HEK293 (cell line): Measurements from ENCODE around the gene SARS2.

Source experiments
- CTCF ChIA-PET: fragments of 350-600 bp; formaldehyde crosslinking; extraction: SDS; loops from one replicate; lab custom pipeline; 2021; ENCODE audit warnings: antibody characterized with exemption; lab: Yijun Ruan, JAX
- POLR2A ChIA-PET: fragments of 300-600 bp; formaldehyde crosslinking; extraction: SDS; loops from one replicate; lab custom pipeline; 2020; ENCODE audit warnings: antibody characterized with exemption, inconsistent platforms; lab: Yijun Ruan, JAX
- H3K27ac ChIP-seq: fragments of 200-500 bp; sonication (Bioruptor generic); 2 replicates; pipeline ENCODE4 v1.5.1; 2014; ENCODE audit warnings: low read depth, low read length, control low read depth, inconsistent platforms; ENCODE audit errors: extremely low read depth
- H3K36me3 ChIP-seq, 2 experiments: fragments of 200-500 bp in 1 of 2; sonication (Bioruptor generic) in 1 of 2; 1 replicate in 1 of 2; 2 replicates in 1 of 2; pipeline ENCODE4 v1.5.1; 2014 to 2017; ENCODE audit warnings: inconsistent platforms in 2 of 2, low read length in 2 of 2; ENCODE audit not compliant: control insufficient read depth in 2 of 2, insufficient read depth in 1 of 2
- H3K4me1 ChIP-seq: fragments of 200-500 bp; sonication (Bioruptor generic); 2 replicates; pipeline ENCODE4 v1.5.1; 2014; ENCODE audit warnings: mild to moderate bottlenecking, low read length, inconsistent platforms; ENCODE audit not compliant: control insufficient read depth, insufficient read depth
- H3K4me3 ChIP-seq: 2 replicates; pipeline ENCODE4 v1.5.1; 2011; ENCODE audit warnings: low read depth, mild to moderate bottlenecking, control low read depth, low read length, moderate library complexity
- H3K9me3 ChIP-seq: fragments of 200-500 bp; sonication (Bioruptor generic); 2 replicates; pipeline ENCODE4 v1.5.1; 2014; ENCODE audit warnings: low read depth, low read length, inconsistent platforms; ENCODE audit not compliant: control insufficient read depth, insufficient read depth
- EGR2 ChIP-seq: fragments of 450-650 bp; formaldehyde crosslinking; IDR thresholded peaks from 2 replicates; pipeline ENCODE4 v1.5.1; 2016; ENCODE audit warnings: low read depth, missing biosample characterization, missing genetic modification characterization
- HOXC10 ChIP-seq: sonication (generic); formaldehyde crosslinking; IDR thresholded peaks from 2 replicates; pipeline ENCODE4 v1.8.1; 2023; ENCODE audit warnings: mild to moderate bottlenecking, missing genetic modification reagents
- KLF8 ChIP-seq: fragments of 450-650 bp; formaldehyde crosslinking; IDR thresholded peaks from 2 replicates; pipeline ENCODE4 v1.5.1; 2016; ENCODE audit warnings: missing biosample characterization, missing genetic modification characterization
- MYNN ChIP-seq: fragments of 450-650 bp; formaldehyde crosslinking; IDR thresholded peaks from 2 replicates; pipeline ENCODE4 v1.5.1; 2016; ENCODE audit warnings: missing biosample characterization, missing genetic modification characterization, borderline replicate concordance
- OSR2 ChIP-seq: fragments of 450-650 bp; formaldehyde crosslinking; IDR thresholded peaks from 2 replicates; pipeline ENCODE4 v1.5.1; 2016; ENCODE audit warnings: missing biosample characterization, missing genetic modification characterization
- OVOL3 ChIP-seq: fragments of 450-650 bp; formaldehyde crosslinking; IDR thresholded peaks from 2 replicates; pipeline ENCODE4 v1.5.1; 2016; ENCODE audit warnings: missing biosample characterization, missing genetic modification characterization
- SCRT2 ChIP-seq: fragments of 450-650 bp; formaldehyde crosslinking; IDR thresholded peaks from 2 replicates; pipeline ENCODE4 v1.5.1; 2016; ENCODE audit warnings: missing biosample characterization, missing genetic modification characterization
- ZBTB48 ChIP-seq: fragments of 450-650 bp; formaldehyde crosslinking; IDR thresholded peaks from 2 replicates; pipeline ENCODE4 v1.5.1; 2016; ENCODE audit warnings: missing biosample characterization, missing genetic modification characterization
- ZFHX2 ChIP-seq: fragments of 450-650 bp; formaldehyde crosslinking; conservative IDR thresholded peaks from 2 replicates; pipeline ENCODE4 v1.5.1; 2016; ENCODE audit warnings: missing biosample characterization, missing genetic modification characterization
- ZNF140 ChIP-seq: fragments of 450-650 bp; formaldehyde crosslinking; IDR thresholded peaks from 2 replicates; pipeline ENCODE4 v1.5.1; 2016; ENCODE audit warnings: missing biosample characterization, missing genetic modification characterization
- ZNF146 ChIP-seq: fragments of 450-650 bp; formaldehyde crosslinking; IDR thresholded peaks from 2 replicates; pipeline ENCODE4 v1.5.1; 2016; ENCODE audit warnings: missing biosample characterization, missing genetic modification characterization
- ZNF211 ChIP-seq: fragments of 450-650 bp; formaldehyde crosslinking; IDR thresholded peaks from 2 replicates; pipeline ENCODE4 v1.5.1; 2016; ENCODE audit warnings: low read depth, missing biosample characterization, missing genetic modification characterization
- ZNF214 ChIP-seq: fragments of 450-650 bp; formaldehyde crosslinking; IDR thresholded peaks from 2 replicates; pipeline ENCODE4 v1.5.1; 2017; ENCODE audit warnings: missing biosample characterization, mild to moderate bottlenecking, missing genetic modification characterization, borderline replicate concordance
- ZNF24 ChIP-seq: fragments of 450-650 bp; formaldehyde crosslinking; IDR thresholded peaks from 2 replicates; pipeline ENCODE4 v1.5.1; 2016; ENCODE audit warnings: missing biosample characterization, missing genetic modification characterization
- ZNF248 ChIP-seq: fragments of 450-650 bp; formaldehyde crosslinking; IDR thresholded peaks from 2 replicates; pipeline ENCODE4 v1.5.1; 2017; ENCODE audit warnings: missing biosample characterization, missing genetic modification characterization
- ZNF398 ChIP-seq: fragments of 450-650 bp; formaldehyde crosslinking; IDR thresholded peaks from 2 replicates; pipeline ENCODE4 v1.5.1; 2017; ENCODE audit warnings: missing biosample characterization, missing genetic modification characterization
- ZNF433 ChIP-seq: fragments of 450-650 bp; formaldehyde crosslinking; IDR thresholded peaks from 2 replicates; pipeline ENCODE4 v1.5.1; 2016; ENCODE audit warnings: missing biosample characterization, missing genetic modification characterization, low read depth
- ZNF501 ChIP-seq: fragments of 450-650 bp; formaldehyde crosslinking; IDR thresholded peaks from 2 replicates; pipeline ENCODE4 v1.5.1; 2016; ENCODE audit warnings: missing biosample characterization, missing genetic modification characterization
- ZNF518A ChIP-seq: fragments of 450-650 bp; formaldehyde crosslinking; conservative IDR thresholded peaks from 2 replicates; pipeline ENCODE4 v1.5.1; 2016; ENCODE audit warnings: low read depth, missing biosample characterization, missing genetic modification characterization
- ZNF549 ChIP-seq: fragments of 450-650 bp; IDR thresholded peaks from 2 replicates; pipeline ENCODE4 v1.5.1; 2018; ENCODE audit warnings: missing biosample characterization, missing genetic modification characterization, mild to moderate bottlenecking, inconsistent platforms, moderate library complexity
- ZNF596 ChIP-seq: fragments of 450-650 bp; IDR thresholded peaks from 2 replicates; pipeline ENCODE4 v1.5.0; 2018; ENCODE audit warnings: missing biosample characterization, mild to moderate bottlenecking, missing genetic modification characterization, moderate library complexity
- ZNF600 ChIP-seq: fragments of 450-650 bp; formaldehyde crosslinking; IDR thresholded peaks from 2 replicates; pipeline ENCODE4 v1.5.1; 2016; ENCODE audit warnings: missing biosample characterization, missing genetic modification characterization
- ZNF621 ChIP-seq: fragments of 450-650 bp; formaldehyde crosslinking; IDR thresholded peaks from 2 replicates; pipeline ENCODE4 v1.5.1; 2017; ENCODE audit warnings: missing biosample characterization, missing genetic modification characterization
- ZNF785 ChIP-seq: fragments of 450-650 bp; formaldehyde crosslinking; IDR thresholded peaks from 2 replicates; pipeline ENCODE4 v1.5.1; 2016; ENCODE audit warnings: missing biosample characterization, missing genetic modification characterization
- ZNF830 ChIP-seq: fragments of 450-650 bp; IDR thresholded peaks from 2 replicates; pipeline ENCODE4 v1.5.0; 2018; ENCODE audit warnings: missing biosample characterization, missing genetic modification characterization, low read depth, mild to moderate bottlenecking, moderate library complexity
- TF ChIP-seq, protein P1 (sequence below): fragments of 450-650 bp; formaldehyde crosslinking; conservative IDR thresholded peaks from 2 replicates; pipeline ENCODE4 v1.5.1; 2016; ENCODE audit warnings: low read depth, missing biosample characterization, missing genetic modification characterization
- TF ChIP-seq, protein P2 (sequence below): fragments of 450-650 bp; formaldehyde crosslinking; IDR thresholded peaks from 2 replicates; pipeline ENCODE4 v1.5.1; 2016; ENCODE audit warnings: missing biosample characterization, missing genetic modification characterization

SARS2 gene

GRCh38 chr19:38911388-38912001 lies 19.1 kb downstream of the SARS2 start (continued):
- TF ChIP-seq, protein P1, sequence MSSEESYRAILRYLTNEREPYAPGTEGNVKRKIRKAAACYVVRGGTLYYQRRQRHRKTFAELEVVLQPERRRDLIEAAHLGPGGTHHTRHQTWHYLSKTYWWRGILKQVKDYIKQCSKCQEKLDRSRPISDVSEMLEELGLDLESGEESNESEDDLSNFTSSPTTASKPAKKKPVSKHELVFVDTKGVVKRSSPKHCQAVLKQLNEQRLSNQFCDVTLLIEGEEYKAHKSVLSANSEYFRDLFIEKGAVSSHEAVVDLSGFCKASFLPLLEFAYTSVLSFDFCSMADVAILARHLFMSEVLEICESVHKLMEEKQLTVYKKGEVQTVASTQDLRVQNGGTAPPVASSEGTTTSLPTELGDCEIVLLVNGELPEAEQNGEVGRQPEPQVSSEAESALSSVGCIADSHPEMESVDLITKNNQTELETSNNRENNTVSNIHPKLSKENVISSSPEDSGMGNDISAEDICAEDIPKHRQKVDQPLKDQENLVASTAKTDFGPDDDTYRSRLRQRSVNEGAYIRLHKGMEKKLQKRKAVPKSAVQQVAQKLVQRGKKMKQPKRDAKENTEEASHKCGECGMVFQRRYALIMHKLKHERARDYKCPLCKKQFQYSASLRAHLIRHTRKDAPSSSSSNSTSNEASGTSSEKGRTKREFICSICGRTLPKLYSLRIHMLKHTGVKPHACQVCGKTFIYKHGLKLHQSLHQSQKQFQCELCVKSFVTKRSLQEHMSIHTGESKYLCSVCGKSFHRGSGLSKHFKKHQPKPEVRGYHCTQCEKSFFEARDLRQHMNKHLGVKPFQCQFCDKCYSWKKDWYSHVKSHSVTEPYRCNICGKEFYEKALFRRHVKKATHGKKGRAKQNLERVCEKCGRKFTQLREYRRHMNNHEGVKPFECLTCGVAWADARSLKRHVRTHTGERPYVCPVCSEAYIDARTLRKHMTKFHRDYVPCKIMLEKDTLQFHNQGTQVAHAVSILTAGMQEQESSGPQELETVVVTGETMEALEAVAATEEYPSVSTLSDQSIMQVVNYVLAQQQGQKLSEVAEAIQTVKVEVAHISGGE (tag by site-specific recombination), result no peak
- TF ChIP-seq ZNF140 (tag by site-specific recombination) (no peak), OSR2 (tag by site-specific recombination) (no peak), ZNF248 (no peak), ZNF211 (no peak), ZBTB48 (0 out of 2 replicates have a peak, but pooled peaks have one; percentile 27), ZNF549 (no peak), ZNF621 (no peak), OVOL3 (tag by site-specific recombination) (no peak), ZNF785 (tag by site-specific recombination) (no peak), MYNN (no peak), SCRT2 (no peak), ZNF214 (no peak), ZNF596 (tag by site-specific recombination) (no peak), ZNF830 (tag by site-specific recombination) (no peak), HOXC10 (CRISPR knock-in tag) (no peak)
- TF ChIP-seq, protein P2, sequence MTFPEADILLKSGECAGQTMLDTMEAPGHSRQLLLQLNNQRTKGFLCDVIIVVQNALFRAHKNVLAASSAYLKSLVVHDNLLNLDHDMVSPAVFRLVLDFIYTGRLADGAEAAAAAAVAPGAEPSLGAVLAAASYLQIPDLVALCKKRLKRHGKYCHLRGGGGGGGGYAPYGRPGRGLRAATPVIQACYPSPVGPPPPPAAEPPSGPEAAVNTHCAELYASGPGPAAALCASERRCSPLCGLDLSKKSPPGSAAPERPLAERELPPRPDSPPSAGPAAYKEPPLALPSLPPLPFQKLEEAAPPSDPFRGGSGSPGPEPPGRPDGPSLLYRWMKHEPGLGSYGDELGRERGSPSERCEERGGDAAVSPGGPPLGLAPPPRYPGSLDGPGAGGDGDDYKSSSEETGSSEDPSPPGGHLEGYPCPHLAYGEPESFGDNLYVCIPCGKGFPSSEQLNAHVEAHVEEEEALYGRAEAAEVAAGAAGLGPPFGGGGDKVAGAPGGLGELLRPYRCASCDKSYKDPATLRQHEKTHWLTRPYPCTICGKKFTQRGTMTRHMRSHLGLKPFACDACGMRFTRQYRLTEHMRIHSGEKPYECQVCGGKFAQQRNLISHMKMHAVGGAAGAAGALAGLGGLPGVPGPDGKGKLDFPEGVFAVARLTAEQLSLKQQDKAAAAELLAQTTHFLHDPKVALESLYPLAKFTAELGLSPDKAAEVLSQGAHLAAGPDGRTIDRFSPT (tag by site-specific recombination), result 0 out of 2 replicates have a peak, but pooled peaks have one; percentile 16

DNA sequence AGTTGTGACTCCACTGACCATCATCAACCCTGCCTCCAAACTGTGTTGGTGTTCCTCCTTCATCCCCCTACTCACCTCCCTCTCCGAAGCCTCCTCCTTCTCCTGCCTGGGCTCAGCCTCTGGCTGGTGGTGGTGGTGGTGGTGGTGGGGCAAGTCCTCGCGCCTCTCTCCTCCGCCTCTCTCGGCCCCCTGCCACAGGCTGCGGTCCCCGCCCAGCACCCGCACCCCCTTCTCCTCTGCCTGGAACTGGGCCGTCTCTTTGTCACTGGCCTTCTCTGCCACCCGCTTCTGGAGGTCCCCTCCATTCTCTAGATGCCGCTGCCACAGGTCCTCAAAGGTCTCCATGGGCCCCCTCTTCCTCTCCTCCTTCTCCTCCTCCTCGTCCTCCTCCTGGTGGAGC lies 20.1 kb downstream of the SARS2 start:
- Histone ChIP-seq H3K27ac (no peak overlapping the region), H3K36me3 (peaks cover 26 to 35% of the 10 kb centered on the region in 2 experiments), H3K4me1 (no peaks in the 10 kb centered on the region), H3K4me3 (no peak overlapping the region), H3K9me3 (no peaks in the 10 kb centered on the region)
- CTCF ChIA-PET, result no interaction called here
- POLR2A ChIA-PET, result no interaction called here
- TF ChIP-seq ZNF24 (no peak), ZNF398 (tag by site-specific recombination) (no peak), KLF8 (no peak), ZNF433 (tag by site-specific recombination) (no peak), ZNF518A (tag by site-specific recombination) (no peak), ZNF146 (tag by site-specific recombination) (no peak), ZNF501 (tag by site-specific recombination) (no peak), ZFHX2 (tag by site-specific recombination) (peak; percentile 20; the same call in 1 of the 2 replicates), EGR2 (tag by site-specific recombination) (peak; percentile 38; the same call in 1 of the 2 replicates), ZNF600 (tag by site-specific recombination) (no peak)
